ENCODE data around the gene ARHGEF40. TPM values are rescaled to one million over a fixed set of nuclear protein-coding genes. Genes with fewer than 3 reads are reported as not detected.

Gene ARHGEF40
- total RNA-seq, 1 experiment from 2014 or later = 71.4 TPM

- no peak overlapping the region for H2BK5ac ChIP-seq (ENCODE audit: insufficient read length, low read length)
- no peak overlapping the region for H3K4me3 Mint-ChIP-seq
- H3K79me2 ChIP-seq (ENCODE audit: insufficient read depth, low read length) = no peaks in the 10 kb centered on the region
- peaks cover 16 to 20% of the 10 kb centered on the region in 2 experiments for H3K4me1 Mint-ChIP-seq
- H3K9me3 Mint-ChIP-seq = peaks cover 7 to 8% of the 10 kb centered on the region in 2 experiments; a peak in 3 of 5 replicates
- no peak overlapping the region for H2AK5ac ChIP-seq (ENCODE audit: insufficient read length, low read length)
- H4K91ac ChIP-seq (ENCODE audit: insufficient read length, low read depth, low read length) = no peak overlapping the region
- no peaks in the 10 kb centered on the region for H3K4me1 ChIP-seq (ENCODE audit: insufficient read depth, low read length)
- H3K9ac ChIP-seq (ENCODE audit: extremely low read depth, insufficient read length, low read length) = no peak overlapping the region
- H3K36me3 Mint-ChIP-seq (ENCODE audit: insufficient read depth in 1 of 3, low read depth in 3 of 3) = peaks cover 0 to 4% (median 1%) of the 10 kb centered on the region in 3 experiments; a peak in 2 of 7 replicates
- H4K8ac ChIP-seq (replicated peaks; ENCODE audit: insufficient read length, low read depth, low read length) = no peak overlapping the region
- WGBS (ENCODE audit: extremely low coverage, insufficient read length, low lambda C conversion rate) = no CpG with 5 or more reads among the region's 1 CpG
- H3K14ac ChIP-seq (ENCODE audit: insufficient read depth, low read length) = no peak overlapping the region
- H3K27ac Mint-ChIP-seq = no peak overlapping the region
- H3K9me3 ChIP-seq (ENCODE audit: control insufficient read depth, low read depth, low read length) = no peaks in the 10 kb centered on the region
- H4K5ac ChIP-seq (ENCODE audit: insufficient read length, low read depth, low read length) = no peak overlapping the region
- no peak for DNase-seq
- H3K23ac ChIP-seq (ENCODE audit: insufficient read length, low read depth, low read length) = no peak overlapping the region
- H3K56ac ChIP-seq (ENCODE audit: insufficient read length, low read depth, low read length) = no peak overlapping the region
- H3K27me3 ChIP-seq (ENCODE audit: insufficient read depth, low read length) = no peaks in the 10 kb centered on the region
- H2BK12ac ChIP-seq (ENCODE audit: insufficient read length, low read depth, low read length) = no peak overlapping the region
- no peak overlapping the region for H2BK15ac ChIP-seq (ENCODE audit: low read depth, low read length)
- no peak overlapping the region for H2BK20ac ChIP-seq (ENCODE audit: low read depth, low read length, poor library complexity, severe bottlenecking)
- no peak overlapping the region for H2BK120ac ChIP-seq (ENCODE audit: low read depth, low read length, poor library complexity, severe bottlenecking)
- H3K4ac ChIP-seq (ENCODE audit: low read depth, low read length) = no peak overlapping the region
- H3K4me2 ChIP-seq (ENCODE audit: insufficient read depth, insufficient read length, low read length) = no peak overlapping the region
- H2AFZ ChIP-seq (ENCODE audit: low read length) = no peak overlapping the region
- H4K20me1 ChIP-seq (ENCODE audit: control insufficient read depth, insufficient read depth, insufficient read length) = no peaks in the 10 kb centered on the region
- no peak overlapping the region for H3K18ac ChIP-seq (ENCODE audit: insufficient read length, low read depth, low read length)
- no peaks in the 10 kb centered on the region for H3K23me2 ChIP-seq (ENCODE audit: insufficient read length, low read depth, low read length, poor library complexity, severe bottlenecking)
- TF ChIP-seq CTCF (conservative IDR thresholded peaks at IDR 0.05) = peak; percentile 82
- H3K27me3 Mint-ChIP-seq (ENCODE audit: low read depth) = no peaks in the 10 kb centered on the region
- no peaks in the 10 kb centered on the region for H3K79me1 ChIP-seq (ENCODE audit: insufficient read depth, low read depth, low read length, poor library complexity, severe bottlenecking)
- H3K27ac ChIP-seq (ENCODE audit: insufficient read length, low read depth, low read length) = no peak overlapping the region
- no peak overlapping the region for H3T11ph ChIP-seq (ENCODE audit: low read length)
Measured at GRCh38 chr14:21136024-21136423, 65.9 kb downstream of the ARHGEF40 start.

Small RNAs within 50 kb of the gene (microRNA-seq; reads per million reads assigned to microRNA genes)
- gene MIR6717 (ENCODE audit: borderline microRNAs expressed) = not detected

Other genes starting within 250 kb of the ARHGEF40 start
- not detected in 2 replicates for gene RNASE3, start 178.9 kb upstream of the ARHGEF40 start, total RNA-seq (2021)
- gene RNASE2, start 114.8 kb upstream of the ARHGEF40 start, total RNA-seq (2021) = not detected in 2 replicates
- 77.9 and 81.4 TPM in 2 replicates for gene METTL17, start 80.3 kb upstream of the ARHGEF40 start, total RNA-seq (2021)
- gene SLC39A2, start 71.0 kb upstream of the ARHGEF40 start, total RNA-seq (2021) = not detected in 2 replicates
- gene NDRG2, start 45.2 kb upstream of the ARHGEF40 start, total RNA-seq (2021) = 18.1 and 20.6 TPM in 2 replicates
- gene TPPP2, start 40.1 kb upstream of the ARHGEF40 start, total RNA-seq (2021) = not detected in 2 replicates
- not detected in 2 replicates for gene RNASE13, start 35.5 kb upstream of the ARHGEF40 start, total RNA-seq (2021)
- gene RNASE7, start 27.9 kb upstream of the ARHGEF40 start, total RNA-seq (2021) = not detected in 2 replicates
- gene RNASE8, start 12.5 kb upstream of the ARHGEF40 start, total RNA-seq (2021) = not detected in 2 replicates
- 84.5 and 87.6 TPM in 2 replicates for gene ZNF219, start 28.4 kb downstream of the ARHGEF40 start, total RNA-seq (2021)
- gene TMEM253, start 30.8 kb downstream of the ARHGEF40 start, total RNA-seq (2021) = 1.9 and 2.2 TPM in 2 replicates
- gene OR5AU1, start 85.8 kb downstream of the ARHGEF40 start, total RNA-seq (2021) = not detected in 2 replicates
- 1,044 and 1,062 TPM in 2 replicates for gene HNRNPC, start 199.1 kb downstream of the ARHGEF40 start, total RNA-seq (2021)
- 0.07 and 0.59 TPM in 2 replicates for gene RPGRIP1, start 209.8 kb downstream of the ARHGEF40 start, total RNA-seq (2021)